NB4 (cell line): ENCODE data around the gene GPR78.

ENCODE experiments used
- DNase-seq: peaks from one replicate; pipeline ENCODE4 v3.0.0; 2010; ENCODE audit warnings: low read depth
- H3K4me3 ChIP-seq: one replicate; pipeline ENCODE4 v1.5.1; 2011; ENCODE audit warnings: mild to moderate bottlenecking, low read depth, low read length, moderate library complexity
- CTCF ChIP-seq: IDR thresholded peaks from one replicate; pipeline ENCODE4 v1.5.1; 2012; ENCODE audit warnings: low read depth, low read length
- MYC ChIP-seq: IDR thresholded peaks from 2 replicates; pipeline ENCODE4 v1.6.1; 2011; ENCODE audit warnings: low read depth, low read length
- POLR2A ChIP-seq: IDR thresholded peaks from 2 replicates; pipeline ENCODE4 v1.6.1; 2011; ENCODE audit warnings: mild to moderate bottlenecking; ENCODE audit not compliant: insufficient read length; ENCODE audit errors: extremely low read depth
- TF ChIP-seq, protein P1 (sequence below): IDR thresholded peaks from 2 replicates; pipeline ENCODE4 v1.6.1; 2011; ENCODE audit warnings: low read depth, low read length

GPR78 gene

DNA sequence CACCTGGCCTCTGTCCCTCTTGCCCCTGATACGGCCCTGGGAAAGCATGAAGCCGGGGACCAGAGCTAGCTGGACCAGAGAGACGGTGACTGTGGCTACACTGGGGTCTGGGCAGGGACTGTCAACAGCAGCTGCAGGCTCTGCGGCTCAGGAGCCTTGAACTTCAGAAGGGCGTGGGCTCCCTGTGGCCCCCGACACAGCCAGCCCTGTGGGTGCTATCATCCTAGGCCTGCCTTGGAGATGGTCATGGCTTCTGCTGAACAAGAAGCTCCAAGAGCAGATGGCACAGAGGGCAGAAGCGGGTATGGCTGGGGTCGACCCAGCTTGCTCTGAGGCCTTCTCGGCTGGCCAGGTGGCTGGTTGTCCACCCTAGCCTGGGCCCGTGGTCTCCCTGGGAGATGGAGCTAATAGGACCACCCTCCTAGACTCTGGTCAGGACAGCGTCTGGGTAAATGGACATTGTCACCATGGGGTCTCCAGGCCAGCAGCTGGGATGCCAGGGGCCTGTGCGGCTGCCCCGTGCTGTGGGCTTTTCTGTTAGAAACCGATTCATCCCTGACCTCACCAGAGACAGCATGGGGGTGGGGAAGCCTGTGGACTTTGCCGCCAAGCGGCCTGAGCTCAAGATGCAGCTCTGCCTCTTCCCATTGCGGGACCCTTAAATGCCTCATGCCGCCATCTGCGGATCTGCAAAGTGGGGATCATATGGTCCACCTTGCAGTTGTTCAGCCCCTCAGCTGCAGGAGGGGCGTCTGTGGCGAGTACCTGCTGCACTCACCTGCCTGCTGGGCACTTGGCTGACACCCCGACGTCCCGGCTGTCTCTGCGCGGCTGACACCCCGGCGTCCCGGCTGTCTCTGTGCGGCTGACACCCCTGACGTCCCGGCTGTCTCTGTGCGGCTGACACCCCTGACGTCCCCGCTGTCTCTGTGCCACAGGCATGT, 33.5 kb downstream of the GPR78 start:
- no peak overlapping the region for H3K4me3 ChIP-seq
- TF ChIP-seq MYC: no peak
- TF ChIP-seq POLR2A: no peak
- TF ChIP-seq, protein P1, sequence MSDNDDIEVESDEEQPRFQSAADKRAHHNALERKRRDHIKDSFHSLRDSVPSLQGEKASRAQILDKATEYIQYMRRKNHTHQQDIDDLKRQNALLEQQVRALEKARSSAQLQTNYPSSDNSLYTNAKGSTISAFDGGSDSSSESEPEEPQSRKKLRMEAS: no peak
- no peak for TF ChIP-seq CTCF
- no peak for DNase-seq

GRCh38 chr4:8614365-8615193, 34.4 kb downstream of the GPR78 start:
- TF ChIP-seq POLR2A: no peak
- no peak for TF ChIP-seq CTCF
- H3K4me3 ChIP-seq: no peak overlapping the region
- no peak for DNase-seq

GRCh38 chr4:8615366-8615765, 35.2 kb downstream of the GPR78 start:
- TF ChIP-seq, protein P1: no peak
- TF ChIP-seq POLR2A: no peak
- no peak for TF ChIP-seq CTCF
- TF ChIP-seq MYC: no peak
- no peak for DNase-seq
- no peak overlapping the region for H3K4me3 ChIP-seq

DNA sequence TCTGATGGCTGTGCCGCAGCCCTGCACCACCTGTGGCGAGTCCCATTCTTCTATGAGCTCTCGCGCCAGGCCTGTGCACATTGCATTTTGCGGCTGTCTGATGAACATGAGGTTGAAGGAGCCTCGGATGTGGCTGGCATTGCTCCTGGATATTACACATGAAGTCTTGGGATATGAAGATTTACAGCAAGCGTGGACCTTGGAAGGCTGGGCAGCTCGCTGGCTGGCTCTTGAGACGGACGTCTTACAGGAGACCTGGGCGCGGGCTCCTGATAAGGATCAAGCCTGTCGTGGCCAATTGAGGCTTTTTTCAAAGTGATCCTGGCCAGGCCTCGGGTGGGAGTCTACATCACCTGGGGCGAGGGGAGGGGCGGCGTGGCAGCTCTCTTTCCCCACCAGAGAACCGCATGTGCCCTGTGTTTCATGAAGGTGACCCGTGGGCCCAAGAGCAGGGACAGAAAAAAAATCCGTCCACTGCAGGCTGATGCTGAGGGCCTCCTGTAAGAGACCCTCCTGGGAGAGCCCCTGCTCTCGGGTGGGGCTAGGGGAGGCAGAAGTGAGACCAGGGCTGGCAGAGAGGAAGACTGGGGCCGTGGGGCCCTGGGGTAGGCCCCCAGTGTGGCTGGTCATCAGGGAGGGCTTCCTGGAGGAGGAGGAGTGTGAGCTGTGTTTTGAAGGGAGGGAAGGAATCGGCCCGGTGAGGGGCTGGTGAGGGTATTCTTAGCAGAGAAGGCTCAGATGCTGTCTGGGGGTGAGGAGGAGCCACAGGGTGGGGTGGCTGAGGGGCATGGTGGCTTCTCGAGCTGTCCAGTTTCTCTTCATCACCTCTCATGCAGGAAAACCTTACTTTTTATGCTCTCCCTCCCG, 36.0 kb downstream of the GPR78 start:
- no peak for DNase-seq
- H3K4me3 ChIP-seq: no peak overlapping the region
- TF ChIP-seq CTCF (no peak), POLR2A (no peak), MYC (no peak)
- TF ChIP-seq, protein P1: no peak

GRCh38 chr4:8616831-8617230, 36.6 kb downstream of the GPR78 start:
- TF ChIP-seq CTCF: no peak
- TF ChIP-seq POLR2A: no peak
- TF ChIP-seq, protein P1: no peak
- no peak for TF ChIP-seq MYC
- H3K4me3 ChIP-seq: no peak overlapping the region
- DNase-seq: no peak
